K562 (cell line): ENCODE measurements around the gene FMC1. TPM values are rescaled to one million over a fixed set of nuclear protein-coding genes. Genes with fewer than 3 reads are reported as not detected.

Experiments
- AFF1 ChIP-seq, 2 experiments: fragments of 450-650 bp; IDR thresholded peaks; 2 replicates each; pipeline ENCODE4 v1.6.1; 2018; ENCODE audit warnings: mild to moderate bottlenecking in 2 of 2, low read depth in 1 of 2; ENCODE audit not compliant: partially characterized antibody in 2 of 2
- FOXO4 ChIP-seq: fragments of 450-650 bp; formaldehyde crosslinking; IDR thresholded peaks from 2 replicates; pipeline ENCODE4 v1.4.0; 2020; ENCODE audit warnings: mild to moderate bottlenecking, moderate library complexity
- MIER1 ChIP-seq: fragments of 450-650 bp; IDR thresholded peaks from 2 replicates; pipeline ENCODE4 v1.6.1; 2016; ENCODE audit warnings: antibody characterized with exemption, mild to moderate bottlenecking, low read depth
- PTBP1 ChIP-seq: fragments of 200-400 bp; formaldehyde crosslinking; IDR thresholded peaks from 2 replicates; pipeline ENCODE4 v1.6.1; 2017; ENCODE audit warnings: low read depth, low read length
- SMARCA5 ChIP-seq: fragments of 450-650 bp; IDR thresholded peaks from 2 replicates; pipeline ENCODE4 v1.6.1; 2016
- TFAM ChIP-seq: fragments of 250-450 bp; sonication (Bioruptor Pico); conservative IDR thresholded peaks from 2 replicates; pipeline ENCODE4 v1.5.0; 2021; ENCODE audit warnings: mild to moderate bottlenecking, moderate library complexity
- ZNF311 ChIP-seq: fragments of 250-450 bp; sonication (Bioruptor Pico); IDR thresholded peaks from 2 replicates; pipeline ENCODE4 v1.4.0; 2020; ENCODE audit warnings: mild to moderate bottlenecking, moderate library complexity
- ZNF41 ChIP-seq: fragments of 250-450 bp; sonication (Bioruptor Pico); conservative IDR thresholded peaks from 2 replicates; pipeline ENCODE4 v1.4.0; 2020; ENCODE audit warnings: mild to moderate bottlenecking
- polyA plus RNA-seq, 8 experiments: library from polyadenylated mRNA; depleted of rRNA in 4 of 8; stranded (reverse) in 5 of 8; unstranded in 3 of 8; fragments of >200 nt; fragmentation: Nextera tagmentation in 2 of 8; fragmentation: Illumina TruSeq in 1 of 8; extraction: Ambion mirVana in 2 of 8; extraction: Trizol in 1 of 8; gene quantifications; 2 replicates each; pipeline versions ENCODE4 v1.2.1 to v1.2.3, GENCODE V29; 2011 to 2014; ENCODE audit warnings: inconsistent platforms in 1 of 8, missing spikeins in 1 of 8
- total RNA-seq, 7 experiments: library from RNA; depleted of rRNA in 6 of 7; stranded (reverse); fragments of >200 nt in 6 of 7; fragmentation: Illumina TruSeq in 2 of 7; extraction: Trizol in 2 of 7; gene quantifications; 2 replicates each; pipeline versions ENCODE4 v1.2.1 to v1.2.3, GENCODE V29; 2011 to 2021; ENCODE audit warnings: low replicate concordance in 1 of 7

Gene FMC1
- total and polyA plus RNA-seq, 9 of the 15 experiments (the other 6 are each of a cell fraction or from before 2014, with no cell fraction given): 14.0 to 116 (median 29.0) TPM

- TF ChIP-seq ZNF311 (CRISPR knock-in tag) (0 out of 2 replicates have a peak, but pooled peaks have one; percentile 47), PTBP1 (0 out of 2 replicates have a peak, but pooled peaks have one; percentile 15), ZNF41 (CRISPR knock-in tag) (peak; percentile 16; the same call in 1 of the 2 replicates), MIER1 (peak; percentile 67; the same call in 1 of the 2 replicates), FOXO4 (CRISPR knock-in tag) (no peak), AFF1 (IDR thresholded peaks at IDR 0.05; ENCODE audit: low read depth in 1 of 2, partially characterized antibody in 2 of 2) (peak; percentile 47 to 87), SMARCA5 (peak; percentile 92; the same call in 1 of the 2 replicates), TFAM (CRISPR knock-in tag) (no peak)
Observed at GRCh38 chr7:139340808-139341057, 404 bp upstream of the FMC1 start (continued).
